Loucy (cell line): ENCODE measurements around the gene COA7.

ENCODE experiments used
- CTCF ChIP-seq: fragments of 200-600 bp; sonication (generic); conservative IDR thresholded peaks from 2 replicates; pipeline ENCODE4 v1.5.1; 2014; ENCODE audit warnings: mild to moderate bottlenecking, antibody characterized with exemption, low read length
- EZH2phosphoT487 ChIP-seq: fragments of 200-600 bp; IDR thresholded peaks from 2 replicates; pipeline ENCODE4 v1.6.1; 2018; ENCODE audit warnings: antibody characterized with exemption, mild to moderate bottlenecking, moderate library complexity, borderline replicate concordance

DNA sequence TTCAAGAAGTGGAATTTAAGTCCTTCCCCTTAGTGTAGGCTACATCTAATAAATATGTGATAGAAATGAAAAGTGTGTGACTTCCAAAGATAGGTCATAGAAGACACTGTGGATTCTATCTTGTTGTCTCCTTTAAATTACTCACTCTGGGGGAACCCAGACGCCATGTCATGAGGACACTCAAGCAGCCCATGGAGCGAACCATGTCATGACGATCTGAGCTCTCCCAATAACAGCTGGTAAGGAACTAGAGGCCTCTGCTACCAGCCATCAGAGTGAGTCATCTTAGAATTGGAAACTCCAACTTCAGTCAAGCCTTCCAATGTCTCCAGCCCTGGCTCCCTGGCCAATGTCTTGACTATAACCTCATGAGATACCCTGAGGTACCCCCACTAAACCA, 6.3 kb downstream of the COA7 start:
- TF ChIP-seq CTCF (no peak), EZH2phosphoT487 (no peak)
